BJ (cell line): ENCODE results near the gene FAM3B. TPM values are rescaled to one million over a fixed set of nuclear protein-coding genes. Genes with fewer than 3 reads are reported as not detected.

Source experiments
- CTCF ChIA-PET: fragments of 350-600 bp; formaldehyde crosslinking; extraction: SDS; loops from one replicate; lab custom pipeline; 2021; ENCODE audit warnings: antibody characterized with exemption, inconsistent platforms; lab: Yijun Ruan, JAX
- POLR2A ChIA-PET: fragments of 300-600 bp; sonication (Branson Sonifier 250); formaldehyde crosslinking; extraction: SDS; loops from one replicate; lab custom pipeline; 2021; ENCODE audit warnings: antibody characterized with exemption; lab: Charles Lee
- DNase-seq: peaks from one replicate; pipeline ENCODE4 v3.0.0-alpha.2; 2011; ENCODE audit warnings: low read depth
- H3K27me3 ChIP-seq: 2 replicates; pipeline ENCODE4 v1.6.0; 2011; ENCODE audit warnings: low read length; ENCODE audit not compliant: control insufficient read depth, insufficient read depth
- H3K36me3 ChIP-seq: 2 replicates; pipeline ENCODE4 v1.5.1; 2011; ENCODE audit warnings: low read length; ENCODE audit not compliant: control insufficient read depth, insufficient read depth
- H3K4me3 ChIP-seq: 2 replicates; pipeline ENCODE4 v1.5.1; 2011; ENCODE audit warnings: low read depth, mild to moderate bottlenecking, control low read depth, low read length
- polyA minus RNA-seq: library from RNA; depleted of rRNA, polyadenylated mRNA; stranded (reverse); fragments of >200 nt; gene quantifications from 2 replicates; pipeline ENCODE4 v1.2.3, GENCODE V29; 2011; rRNA and poly(A)+ RNA removed
- polyA plus RNA-seq: library from polyadenylated mRNA; depleted of rRNA; stranded (reverse); fragments of >200 nt; gene quantifications from 2 replicates; pipeline ENCODE4 v1.2.3, GENCODE V29; 2011; rRNA removed
- TF ChIP-seq, protein P1 (sequence below): IDR thresholded peaks from 2 replicates; pipeline ENCODE4 v1.5.1; 2011; ENCODE audit warnings: low read depth, mild to moderate bottlenecking, control low read depth, inconsistent platforms, low read length, moderate library complexity; ENCODE audit not compliant: insufficient read depth

The FAM3B gene, protein sequence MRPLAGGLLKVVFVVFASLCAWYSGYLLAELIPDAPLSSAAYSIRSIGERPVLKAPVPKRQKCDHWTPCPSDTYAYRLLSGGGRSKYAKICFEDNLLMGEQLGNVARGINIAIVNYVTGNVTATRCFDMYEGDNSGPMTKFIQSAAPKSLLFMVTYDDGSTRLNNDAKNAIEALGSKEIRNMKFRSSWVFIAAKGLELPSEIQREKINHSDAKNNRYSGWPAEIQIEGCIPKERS
- polyA plus RNA-seq = not detected in 2 replicates
- polyA minus RNA-seq = not detected in 2 replicates

DNA sequence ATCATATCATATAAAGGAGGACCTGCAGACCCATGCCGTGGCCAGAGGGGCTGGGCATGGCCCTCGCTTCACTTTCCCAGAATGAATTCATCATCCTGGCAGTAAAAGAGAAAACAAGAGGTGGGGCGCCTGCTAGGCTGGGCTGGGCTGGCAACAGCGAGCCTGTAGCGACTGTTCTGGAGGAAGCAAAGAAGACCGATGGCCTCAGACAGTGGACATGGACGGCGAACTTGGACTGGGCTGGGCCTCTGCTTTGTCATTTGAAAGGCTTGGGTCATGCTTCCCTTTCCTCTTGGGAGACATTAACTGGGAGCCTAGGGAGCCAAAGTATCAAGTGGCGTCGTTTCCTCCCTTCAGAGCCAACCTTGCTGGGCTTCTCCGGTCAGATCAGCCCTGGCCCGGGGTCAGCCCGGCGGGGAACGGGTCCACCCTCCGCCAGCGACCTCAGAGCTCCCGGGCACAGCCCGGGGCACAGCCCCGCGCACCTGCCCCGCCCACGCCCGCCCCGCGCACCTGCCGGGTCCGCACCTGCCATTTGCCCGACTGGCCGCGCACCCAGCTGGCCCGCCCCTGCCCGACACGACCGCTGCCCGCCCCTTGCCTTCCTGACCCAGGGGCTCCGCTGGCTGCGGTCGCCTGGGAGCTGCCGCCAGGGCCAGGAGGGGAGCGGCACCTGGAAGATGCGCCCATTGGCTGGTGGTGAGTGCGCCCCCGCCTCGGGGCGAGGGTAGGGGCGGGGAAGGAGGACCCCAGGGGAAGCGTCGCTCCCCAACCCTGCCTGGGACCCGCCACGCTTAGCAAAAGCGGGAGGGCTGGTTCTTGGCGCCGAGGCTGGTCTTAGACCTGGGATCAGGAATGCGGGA is at the start of gene FAM3B:
FAM3B (plus strand) TSS at position 602 of the 863 bp plus-strand sequence; CDS start at position 681, 79 bp downstream.
- CTCF ChIA-PET = interaction anchor here (0.9 kb wide), 1 partner anchor 33 kb away, joined by 3 read pairs; no protein-coding TSS in a partner anchor
- Histone ChIP-seq H3K27me3 (peaks cover 23% of the 10 kb centered on the region), H3K36me3 (no peaks in the 10 kb centered on the region), H3K4me3 (no peak within 1 kb of the TSS)
- POLR2A ChIA-PET = no interaction called here
- no peak for DNase-seq
- TF ChIP-seq, protein P1, sequence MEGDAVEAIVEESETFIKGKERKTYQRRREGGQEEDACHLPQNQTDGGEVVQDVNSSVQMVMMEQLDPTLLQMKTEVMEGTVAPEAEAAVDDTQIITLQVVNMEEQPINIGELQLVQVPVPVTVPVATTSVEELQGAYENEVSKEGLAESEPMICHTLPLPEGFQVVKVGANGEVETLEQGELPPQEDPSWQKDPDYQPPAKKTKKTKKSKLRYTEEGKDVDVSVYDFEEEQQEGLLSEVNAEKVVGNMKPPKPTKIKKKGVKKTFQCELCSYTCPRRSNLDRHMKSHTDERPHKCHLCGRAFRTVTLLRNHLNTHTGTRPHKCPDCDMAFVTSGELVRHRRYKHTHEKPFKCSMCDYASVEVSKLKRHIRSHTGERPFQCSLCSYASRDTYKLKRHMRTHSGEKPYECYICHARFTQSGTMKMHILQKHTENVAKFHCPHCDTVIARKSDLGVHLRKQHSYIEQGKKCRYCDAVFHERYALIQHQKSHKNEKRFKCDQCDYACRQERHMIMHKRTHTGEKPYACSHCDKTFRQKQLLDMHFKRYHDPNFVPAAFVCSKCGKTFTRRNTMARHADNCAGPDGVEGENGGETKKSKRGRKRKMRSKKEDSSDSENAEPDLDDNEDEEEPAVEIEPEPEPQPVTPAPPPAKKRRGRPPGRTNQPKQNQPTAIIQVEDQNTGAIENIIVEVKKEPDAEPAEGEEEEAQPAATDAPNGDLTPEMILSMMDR = no peak

DNA sequence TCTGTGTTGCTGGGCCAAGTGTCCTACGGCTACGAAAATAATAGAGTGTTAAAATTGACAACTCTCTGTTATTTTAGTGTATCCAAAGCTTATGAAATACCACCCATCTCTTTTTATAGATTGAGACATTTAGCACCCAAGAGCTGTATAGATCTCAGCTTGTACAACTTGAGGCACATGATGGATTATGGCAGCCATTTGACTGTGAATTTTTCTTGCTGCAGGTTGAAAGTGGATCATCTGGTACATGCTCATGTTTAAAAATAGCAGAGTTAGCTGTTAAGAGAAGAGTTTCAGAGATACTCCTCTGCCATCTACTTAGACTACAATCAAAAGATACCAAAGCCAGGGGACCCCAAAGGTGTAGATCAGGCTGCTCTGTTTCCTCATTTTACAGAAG is 49.3 kb upstream of the FAM3B start:
- H3K36me3 ChIP-seq = no peaks in the 10 kb centered on the region
- ChIA-PET CTCF (no interaction called here), POLR2A (no interaction called here)
- TF ChIP-seq, protein P1 = no peak
- no peaks in the 10 kb centered on the region for H3K27me3 ChIP-seq
- no peak overlapping the region for H3K4me3 ChIP-seq
- DNase-seq = no peak

DNA sequence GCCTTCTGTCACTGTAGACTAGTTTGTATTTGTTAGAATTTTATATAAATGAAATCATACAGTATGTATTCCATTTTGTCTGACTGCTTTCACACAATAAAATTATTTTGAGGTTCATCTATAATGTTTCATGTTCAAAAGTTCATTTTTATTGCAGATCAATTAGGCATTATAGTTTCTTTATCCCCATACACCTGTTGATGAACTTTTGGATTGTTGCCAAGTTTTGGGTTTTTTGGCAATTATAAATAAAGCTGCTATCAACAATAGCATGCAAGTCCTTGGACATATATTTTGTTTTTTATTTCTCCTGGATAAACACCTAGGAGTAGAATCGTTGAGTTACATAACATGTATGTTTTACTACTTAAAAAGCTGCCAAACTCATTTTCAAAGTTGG is 47.1 kb upstream of the FAM3B start:
- no peaks in the 10 kb centered on the region for H3K27me3 ChIP-seq
- TF ChIP-seq, protein P1 = no peak
- ChIA-PET CTCF (interaction anchor here (1.2 to 1.9 kb wide), 2 partner anchors 14 to 51 kb away, joined by 3 to 9 read pairs; no protein-coding TSS in a partner anchor), POLR2A (no interaction called here)
- H3K4me3 ChIP-seq = no peak overlapping the region
- DNase-seq = no peak
- H3K36me3 ChIP-seq = no peaks in the 10 kb centered on the region

DNA sequence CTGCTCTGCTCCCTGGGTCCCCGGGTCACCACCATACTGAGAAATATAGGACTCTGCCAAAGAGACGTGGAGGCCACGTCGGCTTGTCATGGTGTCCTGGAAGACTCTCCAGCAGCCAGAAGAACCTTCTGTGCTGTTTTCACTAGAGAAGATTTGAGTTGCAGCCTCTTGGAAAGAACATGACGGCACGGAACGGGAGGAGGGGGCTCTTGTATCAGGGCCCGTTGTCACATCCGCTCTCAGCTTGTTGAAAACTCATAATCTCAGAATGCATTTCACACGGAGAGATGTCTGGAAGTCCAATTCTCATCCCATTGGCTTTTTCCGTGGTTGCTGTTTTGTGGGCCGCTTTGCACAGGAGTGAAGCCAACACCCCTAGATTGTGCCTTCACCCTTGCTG is 39.4 kb upstream of the FAM3B start:
- ChIA-PET CTCF (interaction anchor here (1.3 kb wide), 1 partner anchor 336 kb away, joined by 3 read pairs; no protein-coding TSS in a partner anchor), POLR2A (no interaction called here)
- Histone ChIP-seq H3K36me3 (no peaks in the 10 kb centered on the region), H3K27me3 (no peaks in the 10 kb centered on the region; the same call in 1 of the 2 replicates), H3K4me3 (no peak overlapping the region)
- no peak for DNase-seq
- TF ChIP-seq, protein P1 = no peak

DNA sequence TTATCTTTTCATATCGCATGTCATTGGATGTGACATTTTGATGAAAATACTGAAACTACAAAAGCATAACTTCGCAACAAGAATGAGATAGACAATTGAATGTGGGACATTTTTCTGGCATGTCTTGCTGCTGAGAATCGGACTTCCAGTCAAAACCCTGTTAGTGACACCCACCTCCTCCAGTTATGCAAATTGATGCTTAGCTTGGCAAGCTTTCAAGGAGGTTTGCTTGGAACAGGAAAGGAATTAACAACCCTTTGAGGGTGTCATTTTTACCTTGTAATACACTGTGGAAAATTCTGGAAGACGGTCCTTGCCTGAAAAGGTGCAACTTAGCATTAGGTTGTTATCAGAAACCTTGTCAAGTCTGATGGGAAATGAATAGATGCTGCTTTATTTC is 38.8 kb upstream of the FAM3B start:
- no peak for DNase-seq
- no peak overlapping the region for H3K4me3 ChIP-seq
- H3K27me3 ChIP-seq = peaks cover 2% of the 10 kb centered on the region; the same call in 1 of the 2 replicates
- CTCF ChIA-PET = interaction anchor here (1.3 kb wide), 1 partner anchor 335 kb away, joined by 3 read pairs; no protein-coding TSS in a partner anchor
- TF ChIP-seq, protein P1 = no peak
- H3K36me3 ChIP-seq = no peaks in the 10 kb centered on the region
- POLR2A ChIA-PET = no interaction called here
